Heart left ventricle (tissue), 13 donors: ENCODE results near the gene KRAS.

ENCODE experiments used
- POLR2A ChIP-seq, 2 donors: fragments of 450-650 bp; IDR thresholded peaks; one replicate each; pipeline ENCODE4 v1.6.1; 2017; ENCODE audit warnings: antibody characterized with exemption in 2 of 2, mild to moderate bottlenecking in 2 of 2, moderate library complexity in 2 of 2
- TF ChIP-seq, protein P1 (sequence below), 12 donors: fragments of 200-600 bp; sonication (generic) in 4 of 12; IDR thresholded peaks; one replicate each; pipeline versions ENCODE4 v1.5.0 to v1.8.0; 2018 to 2022; ENCODE audit warnings: antibody characterized with exemption in 12 of 12, mild to moderate bottlenecking in 5 of 12
- donor health status: ischemic (EF 13 %, LVEDD 7.1; RV severe dilation, severe dysfunction).
- donor health status: DM: no; HTN: yes; CAD: no.
- donor health status: DM: no; HTN: no; CAD: no.
- donor health status: ischemic (EF 25% LVEDD 6.9; RV normal size, moderate dysfunction).
- donor health status: ischemic (EF 25% LVEDD 5.7; RV mildly dilated, moderate dysfunction).
- donor health status: ischemic (EF 35%, LVEDD 5.7; RV mildly dilated, moderate dysfunction).
- donor health status: nonischemic (EF 11% LVEDD 7.7; RV severe dilation, severe dysfunction).
- donor health status: DM: yes; HTN: yes; CAD: no.
- donor health status: PGD.
- donor health status: ischemic (EF 29% LVEDD 5.4; RV normal size, mild dysfunction).
- donor health status: nonischemic (EF 23%, LVEDD 6.1; RV moderate dilation, normal function).

DNA sequence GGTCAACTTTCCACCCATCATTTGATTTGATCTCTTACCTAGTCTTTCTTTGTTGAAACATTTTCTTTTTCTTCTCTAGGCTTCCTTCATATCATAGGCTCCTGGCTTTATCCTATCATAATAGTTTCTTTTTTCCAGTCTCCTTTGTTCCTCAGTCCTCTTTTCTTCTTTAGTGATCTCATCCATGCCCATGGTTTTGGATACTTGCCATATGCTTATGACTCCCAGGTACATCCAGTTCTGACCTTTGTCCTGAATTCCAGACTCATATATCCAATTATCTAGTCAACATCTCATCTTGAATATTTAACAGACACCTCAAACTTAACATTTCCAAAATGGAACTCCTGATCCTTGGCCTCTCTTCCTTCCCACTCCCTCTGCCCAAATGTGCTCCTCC, 36.1 kb upstream of the KRAS start:
- TF ChIP-seq, protein P1, sequence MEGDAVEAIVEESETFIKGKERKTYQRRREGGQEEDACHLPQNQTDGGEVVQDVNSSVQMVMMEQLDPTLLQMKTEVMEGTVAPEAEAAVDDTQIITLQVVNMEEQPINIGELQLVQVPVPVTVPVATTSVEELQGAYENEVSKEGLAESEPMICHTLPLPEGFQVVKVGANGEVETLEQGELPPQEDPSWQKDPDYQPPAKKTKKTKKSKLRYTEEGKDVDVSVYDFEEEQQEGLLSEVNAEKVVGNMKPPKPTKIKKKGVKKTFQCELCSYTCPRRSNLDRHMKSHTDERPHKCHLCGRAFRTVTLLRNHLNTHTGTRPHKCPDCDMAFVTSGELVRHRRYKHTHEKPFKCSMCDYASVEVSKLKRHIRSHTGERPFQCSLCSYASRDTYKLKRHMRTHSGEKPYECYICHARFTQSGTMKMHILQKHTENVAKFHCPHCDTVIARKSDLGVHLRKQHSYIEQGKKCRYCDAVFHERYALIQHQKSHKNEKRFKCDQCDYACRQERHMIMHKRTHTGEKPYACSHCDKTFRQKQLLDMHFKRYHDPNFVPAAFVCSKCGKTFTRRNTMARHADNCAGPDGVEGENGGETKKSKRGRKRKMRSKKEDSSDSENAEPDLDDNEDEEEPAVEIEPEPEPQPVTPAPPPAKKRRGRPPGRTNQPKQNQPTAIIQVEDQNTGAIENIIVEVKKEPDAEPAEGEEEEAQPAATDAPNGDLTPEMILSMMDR (IDR thresholded peaks at IDR 0.05), result no peak
- no peak for TF ChIP-seq POLR2A (IDR thresholded peaks at IDR 0.05)
